ENCODE data around the gene UBE2H. TPM values are rescaled to one million over a fixed set of nuclear protein-coding genes. Genes with fewer than 3 reads are reported as not detected.

UBE2H gene
- total RNA-seq, 1 experiment from 2014 or later, result 98.3 TPM

DNA sequence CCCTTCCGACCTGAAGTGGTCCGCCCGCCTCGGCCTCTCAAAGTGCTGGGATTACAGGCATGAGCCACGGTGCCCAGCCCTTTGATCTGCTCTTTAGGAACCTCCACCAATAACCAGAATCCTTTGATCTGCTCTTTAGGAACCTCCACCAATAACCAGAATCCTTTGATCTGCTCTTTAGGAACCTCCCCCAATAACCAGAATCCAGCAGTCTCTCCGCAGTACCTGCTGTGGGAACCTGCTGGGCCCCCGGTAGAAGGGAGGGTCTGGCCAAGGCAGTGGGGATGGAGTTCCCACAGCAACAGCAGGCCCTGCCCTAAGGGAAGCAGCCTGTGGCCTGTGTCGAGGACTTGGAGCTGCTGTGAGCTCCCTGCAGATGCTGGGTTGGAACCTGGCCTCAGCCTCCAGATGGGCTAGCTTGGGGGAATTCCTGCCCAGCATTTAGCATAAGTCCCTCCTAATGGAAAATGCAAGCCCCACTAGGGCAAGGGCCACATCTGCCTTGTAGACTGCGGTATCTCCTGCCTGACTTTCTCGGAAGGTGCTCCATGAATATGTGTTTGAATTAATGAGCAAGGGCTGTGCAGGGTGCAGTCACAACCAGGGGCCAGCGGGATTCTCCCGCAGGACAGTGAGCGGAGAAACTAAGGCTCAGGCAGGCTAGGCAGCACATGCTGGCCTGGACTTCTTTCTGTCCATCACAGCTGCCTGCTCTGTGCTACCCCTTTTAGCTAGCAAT, 165.8 kb downstream of the UBE2H start:
- DNase-seq (ENCODE audit: low read depth), result no peak

DNA sequence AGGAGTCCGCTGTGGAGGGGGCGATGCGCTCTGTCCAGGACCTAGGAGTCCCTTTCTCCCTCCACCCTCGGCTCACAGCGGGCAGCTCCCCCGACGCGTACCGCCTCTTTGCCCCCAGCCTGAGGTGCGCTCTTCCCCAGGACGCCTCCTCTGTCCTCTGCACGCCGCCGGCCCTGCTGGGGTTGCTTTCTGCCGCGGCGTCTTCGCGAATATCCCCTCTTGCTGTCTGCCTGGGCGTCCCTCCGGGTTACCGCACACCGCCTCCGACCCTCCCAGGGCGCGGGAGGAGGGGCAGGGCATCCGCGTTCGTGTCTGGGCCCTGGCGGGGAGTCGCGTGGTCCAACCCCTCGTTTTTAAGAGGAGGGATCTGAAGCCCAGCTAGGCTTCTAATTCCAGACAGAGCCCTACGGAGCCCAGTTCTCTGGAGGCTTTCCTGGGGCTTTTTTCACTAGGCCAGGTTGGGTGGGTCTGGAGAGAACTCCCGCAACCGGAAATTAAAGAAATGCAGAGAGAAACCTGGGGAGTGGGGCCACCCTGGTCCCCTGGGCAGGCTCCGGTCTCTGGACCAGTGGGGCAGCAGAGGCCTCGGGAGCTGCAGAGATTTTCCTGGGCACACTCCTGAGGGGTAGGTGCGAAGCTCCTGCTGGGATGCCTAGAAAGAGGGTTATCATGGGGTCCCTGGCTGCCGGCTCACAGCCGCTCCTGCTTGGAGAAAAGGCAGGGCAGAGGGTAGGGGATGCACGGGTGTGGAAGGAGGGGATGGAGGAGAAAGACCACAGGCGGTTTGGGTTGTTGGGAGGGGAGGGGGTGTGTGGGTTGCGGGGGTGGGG, 166.9 kb downstream of the UBE2H start:
- DNase-seq (ENCODE audit: low read depth), result no peak

DNA sequence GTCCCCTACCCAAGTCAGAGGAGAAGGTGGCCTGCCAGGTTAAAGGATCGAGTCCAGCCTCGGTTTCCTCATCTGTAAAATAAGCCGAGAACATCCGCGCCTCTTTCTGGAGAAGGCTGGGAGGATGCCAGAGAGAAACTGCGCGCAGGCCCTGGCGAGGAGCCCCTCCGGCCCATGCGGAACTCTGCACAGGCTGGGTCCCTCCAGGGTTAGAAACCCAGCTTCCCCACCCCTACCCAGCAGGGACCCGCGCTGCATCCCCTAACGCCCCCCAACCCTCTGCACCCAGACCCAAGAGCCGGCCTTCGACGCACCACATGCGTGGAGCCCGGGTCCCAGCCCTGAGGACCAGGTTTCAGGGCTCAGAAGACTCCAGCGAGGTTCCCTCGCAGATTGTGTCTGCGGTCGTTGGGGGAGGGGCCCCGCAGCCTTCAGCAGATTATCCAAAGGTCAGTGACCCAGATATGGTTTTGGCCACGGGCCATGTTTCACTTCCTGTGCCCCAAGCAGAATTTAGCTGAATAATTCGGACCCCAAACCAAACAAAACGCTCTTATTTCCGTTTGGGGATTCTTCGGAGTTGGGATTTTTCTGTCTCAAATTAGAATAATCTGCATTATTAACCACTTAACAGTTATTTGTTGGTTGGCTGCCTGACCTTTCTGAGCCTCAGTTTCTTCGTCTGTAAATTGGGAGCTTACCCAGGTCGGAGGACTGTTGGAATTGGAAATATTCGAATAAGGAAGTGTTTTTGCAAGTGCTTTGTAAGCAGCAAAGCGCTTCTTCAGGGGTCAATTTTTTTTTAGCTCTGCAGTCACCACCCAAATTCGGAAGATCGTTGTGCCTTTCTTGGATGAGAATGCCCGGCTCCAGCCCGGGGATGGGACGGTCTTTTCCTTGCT, 167.7 kb downstream of the UBE2H start:
- DNase-seq (ENCODE audit: low read depth), result no peak

DNA sequence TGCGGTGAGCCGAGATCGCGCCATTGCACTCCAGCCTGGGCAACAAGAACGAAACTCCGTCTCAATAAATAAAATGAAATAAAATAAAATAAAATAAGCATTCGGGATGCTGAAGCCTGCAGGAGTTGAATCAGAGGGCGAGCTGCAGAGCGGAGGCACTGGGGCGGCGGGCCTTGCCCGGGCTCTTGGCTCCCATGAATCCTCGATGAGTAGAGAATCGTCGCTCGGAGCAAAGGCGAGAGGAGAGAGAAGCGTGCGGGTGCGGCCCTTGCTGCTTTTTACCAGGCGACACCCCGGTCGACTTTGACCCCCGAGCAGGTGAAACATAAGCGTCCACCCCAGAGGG, 168.3 kb downstream of the UBE2H start:
- DNase-seq (ENCODE audit: low read depth), result no peak

DNA sequence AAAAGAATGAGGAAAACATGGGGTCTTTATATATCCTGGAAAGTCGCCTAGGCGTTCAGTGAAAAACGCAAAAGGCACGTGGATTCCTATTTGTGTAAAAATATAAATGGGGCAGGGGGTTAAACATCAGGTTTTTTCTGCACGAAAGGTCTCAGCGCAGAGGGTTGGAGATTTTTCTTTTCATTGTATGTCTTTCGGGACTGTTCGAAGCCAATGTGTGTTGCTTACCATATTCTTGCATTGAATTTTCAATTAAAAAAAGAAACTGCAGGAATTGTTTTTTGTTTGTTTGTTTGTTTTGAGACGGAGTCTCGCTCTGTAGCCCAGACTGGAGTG, 169.2 kb downstream of the UBE2H start:
- DNase-seq (ENCODE audit: low read depth), result no peak

DNA sequence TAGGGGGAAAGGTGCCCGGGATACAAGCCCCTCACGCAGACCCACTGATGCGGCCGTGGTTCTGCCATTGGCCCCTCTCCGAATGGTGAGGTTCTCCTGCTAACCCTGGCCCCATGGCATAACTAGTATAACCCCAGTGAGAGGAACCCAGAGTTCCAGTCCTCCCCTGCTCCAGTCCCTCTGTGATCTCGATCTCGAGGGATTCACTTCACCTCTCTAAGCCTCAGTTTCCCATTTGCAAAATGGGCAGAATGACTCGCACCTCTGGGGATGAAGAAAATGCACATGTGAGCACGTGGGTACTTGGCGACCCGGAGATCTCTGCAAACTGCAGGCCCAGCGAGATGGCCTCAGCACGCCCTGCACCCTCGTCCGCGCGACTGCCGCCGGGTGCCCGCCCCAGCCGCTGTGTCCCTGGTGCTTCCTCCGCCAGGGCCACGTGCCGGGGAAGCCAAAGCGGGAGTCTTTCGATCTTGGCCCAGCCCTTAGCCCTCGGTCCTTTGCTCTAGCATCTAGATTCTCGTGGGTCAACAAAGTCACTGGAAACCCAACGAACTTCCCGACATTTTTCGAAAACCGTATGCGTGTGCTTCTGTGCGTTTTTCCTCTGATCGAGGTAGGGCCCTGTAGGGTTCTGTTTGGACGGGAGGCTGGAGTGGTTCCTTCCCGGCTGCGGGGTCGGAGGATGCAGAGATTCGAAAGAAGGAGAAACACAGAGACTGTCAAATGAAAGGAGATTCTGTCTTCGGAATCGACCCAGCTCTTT, 169.8 kb downstream of the UBE2H start:
- no peak for DNase-seq (ENCODE audit: low read depth)

DNA sequence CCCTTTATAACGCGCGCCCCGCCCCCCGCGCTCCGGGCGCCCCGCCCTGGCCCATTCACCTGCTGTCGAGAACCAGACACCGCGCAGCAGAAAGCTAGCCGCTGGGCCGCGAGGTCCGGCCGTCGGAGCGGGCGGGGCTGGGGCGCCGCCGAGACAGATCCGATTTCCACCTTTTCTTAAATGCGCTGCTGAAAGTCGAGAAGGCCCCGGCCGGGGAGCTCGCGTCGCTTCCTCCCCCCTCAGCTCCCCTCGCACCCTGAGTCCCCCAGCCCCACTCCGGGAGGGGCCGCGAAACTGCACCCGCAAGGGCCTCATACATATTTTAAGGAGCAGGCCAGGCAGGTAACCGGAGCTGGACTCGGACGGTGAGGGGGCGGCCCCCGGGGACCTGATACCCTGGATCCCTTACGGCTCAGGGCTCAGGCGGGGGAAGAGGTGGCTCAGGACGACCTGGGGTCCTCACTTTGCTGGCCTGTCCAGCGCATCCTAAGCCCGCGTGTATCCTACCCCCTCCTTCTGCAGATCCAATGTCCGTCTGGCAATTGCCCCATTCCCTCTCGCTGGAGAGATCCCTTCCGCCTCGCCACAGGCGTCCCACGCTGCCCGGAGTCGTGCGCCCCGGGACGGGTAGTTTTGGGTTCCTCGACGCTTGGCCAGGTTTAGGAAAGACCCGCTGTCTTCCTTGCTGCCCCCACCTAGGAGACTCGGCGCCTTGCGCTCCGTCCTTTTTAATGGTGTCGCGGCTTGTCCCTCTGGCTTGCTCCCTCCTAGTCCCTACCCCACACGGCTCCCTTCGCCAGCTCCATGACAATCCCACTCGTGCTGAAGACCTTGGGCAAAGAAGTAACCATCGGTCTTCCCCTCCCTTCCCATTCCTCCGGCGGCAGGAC, 170.6 kb downstream of the UBE2H start:
- no peak for DNase-seq (ENCODE audit: low read depth)

DNA sequence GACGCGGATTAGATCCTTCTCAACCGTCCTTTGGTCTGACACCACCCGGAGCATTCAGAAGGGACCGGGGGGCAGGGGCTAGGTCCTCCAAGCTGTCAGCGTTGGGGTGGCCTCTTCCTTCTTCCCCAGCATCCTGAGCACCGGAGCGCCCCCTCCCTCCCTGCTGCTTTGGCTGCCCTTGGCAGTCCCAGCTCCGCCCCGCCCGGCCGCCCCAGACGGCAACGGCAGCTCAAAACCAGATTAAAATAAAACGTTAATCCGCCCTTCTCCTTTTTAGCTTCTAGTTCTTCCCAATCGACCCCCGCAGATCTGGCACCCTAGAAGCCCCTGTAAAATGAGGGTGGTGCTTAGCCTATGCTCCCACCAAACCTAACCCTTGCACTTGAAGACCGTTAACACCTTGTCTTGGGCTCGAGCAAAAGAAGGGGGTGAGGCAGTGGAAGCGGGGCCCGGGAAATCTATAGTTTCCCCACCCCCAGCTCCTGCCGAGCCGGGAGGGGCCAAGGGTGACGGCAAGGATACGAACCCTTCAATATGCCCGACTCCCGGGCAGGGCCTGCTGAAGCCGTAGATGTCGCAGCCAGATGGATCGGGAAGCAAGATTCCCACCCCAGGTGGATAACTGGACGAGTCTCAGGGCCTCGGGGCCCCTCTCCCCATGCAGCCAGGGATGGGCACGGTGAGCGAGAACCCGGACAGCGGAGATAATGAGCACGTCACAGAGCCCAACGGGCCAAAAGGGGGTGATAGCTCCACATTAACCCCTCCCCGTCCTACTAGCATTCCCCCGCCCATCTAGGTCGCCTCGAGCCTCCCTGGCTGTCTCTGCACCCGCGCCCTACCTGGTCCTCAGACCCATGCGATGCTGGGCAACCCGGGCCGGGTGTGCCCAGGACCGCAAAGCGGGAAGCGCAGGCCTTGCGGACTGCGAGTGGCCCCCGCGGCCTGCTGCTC, 171.5 kb downstream of the UBE2H start:
- DNase-seq (ENCODE audit: low read depth), result peak; percentile 62

Other genes starting within 250 kb of the UBE2H start
- gene ZC3HC1, start 98.4 kb upstream of the UBE2H start, total RNA-seq (2014; rRNA removed; shearing (Covaris generic)), result 38.3 and 45.3 TPM in 2 replicates
- gene KLHDC10, start 117.6 kb upstream of the UBE2H start, total RNA-seq (2014; rRNA removed; shearing (Covaris generic)), result 17.6 and 36.6 TPM in 2 replicates